ELF-1 (cell line): ENCODE results near the gene FREM3.
"Not testable (repeated sequence)": the region's sequence is repeated elsewhere in the genome, so short reads cannot be mapped to it uniquely, and the experiment has no call there.

ENCODE experiments used
- DNase-seq: peaks from one replicate; pipeline ENCODE4 v3.0.0-alpha.2; 2016; ENCODE audit warnings: low read depth, low spot score

FREM3 gene

DNA sequence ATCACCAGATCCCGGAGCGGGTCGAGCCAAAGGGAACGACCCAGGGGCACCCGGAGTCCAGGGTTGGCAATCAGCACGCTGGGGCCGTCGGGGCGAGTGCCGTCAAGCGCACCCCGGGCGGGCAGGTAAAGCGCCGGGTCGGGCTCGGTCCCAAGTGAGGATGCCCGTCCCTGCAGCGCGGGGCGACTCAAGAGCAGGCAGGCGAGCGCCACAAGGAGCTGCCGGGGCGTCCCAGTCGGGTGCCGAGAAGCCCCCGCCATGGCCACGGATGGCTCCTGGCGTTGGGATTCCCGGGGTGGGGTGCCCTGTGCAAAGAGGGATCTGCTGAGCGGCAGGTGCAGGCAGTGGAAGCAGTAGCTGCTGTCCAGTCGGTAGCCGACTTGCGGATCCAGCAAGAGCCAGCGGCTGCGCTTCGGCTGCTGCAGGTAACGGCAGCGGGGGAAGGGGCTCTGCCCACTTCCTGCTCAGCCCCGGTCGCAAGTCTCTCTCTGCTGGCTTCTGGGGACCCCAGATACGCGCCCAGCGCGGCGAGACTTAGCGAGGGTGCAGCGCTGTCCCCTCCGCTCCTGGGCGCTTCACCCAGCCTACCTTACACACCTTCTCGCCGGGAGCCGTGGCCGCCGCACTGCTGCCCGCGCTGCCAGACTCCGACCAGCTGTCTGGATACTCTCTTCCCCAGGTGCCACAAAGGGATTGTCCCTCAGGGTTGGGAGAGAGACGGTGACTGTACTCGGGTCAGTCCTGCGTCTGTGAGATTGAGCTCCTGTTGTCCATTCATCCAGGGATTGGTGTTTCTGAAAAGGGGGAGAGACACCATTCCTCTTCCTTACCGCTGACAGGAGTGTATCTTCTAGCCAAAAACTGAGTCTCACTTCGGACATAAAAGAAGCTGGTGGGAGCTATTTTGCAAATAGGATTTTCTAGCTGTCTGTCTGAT, at the start of gene FREM3:
TSS of gene FREM3 (minus strand) at position 260 of the 937 bp plus-strand sequence. CDS start at position 260, 0 bp downstream.
- DNase-seq, result peak; percentile 59

DNA sequence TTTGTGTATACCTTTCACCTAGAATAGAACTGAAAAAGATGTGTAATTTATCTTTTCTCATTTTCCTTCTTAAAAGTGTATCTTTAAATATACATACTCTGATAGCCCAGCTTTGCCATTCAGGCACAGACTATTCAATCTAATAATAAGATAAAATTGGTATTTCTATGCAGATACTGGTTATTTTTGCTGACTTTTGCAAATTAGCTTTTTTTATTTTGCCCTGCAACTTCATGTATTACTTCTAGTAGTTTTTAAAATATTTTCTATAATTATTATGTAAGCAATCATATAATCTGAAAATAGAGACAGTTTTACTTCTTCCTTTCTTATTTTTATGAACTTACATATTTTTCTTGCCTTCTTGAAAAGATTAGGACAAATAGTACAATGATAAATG, 45.4 kb upstream of the FREM3 start:
- DNase-seq, result no peak

DNA sequence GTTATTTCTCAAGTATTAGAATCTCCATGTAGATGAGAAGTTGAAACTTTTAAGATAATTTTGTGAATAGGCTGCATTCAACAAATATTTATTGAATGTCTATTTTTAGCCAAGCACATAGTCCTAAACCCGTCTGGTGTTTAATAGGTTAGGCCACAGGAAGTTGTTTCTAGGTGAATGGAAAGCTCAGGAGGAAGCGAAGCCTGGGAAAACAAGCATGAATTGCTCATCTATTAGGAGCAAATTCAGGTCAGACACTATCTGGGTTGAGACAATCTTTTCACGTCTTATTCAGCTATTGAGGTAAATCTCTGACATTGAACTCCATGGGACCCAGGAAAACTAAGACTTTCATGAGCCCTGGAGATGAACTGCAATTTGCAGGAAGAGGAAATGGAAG, 43.1 kb upstream of the FREM3 start:
- no peak for DNase-seq

DNA sequence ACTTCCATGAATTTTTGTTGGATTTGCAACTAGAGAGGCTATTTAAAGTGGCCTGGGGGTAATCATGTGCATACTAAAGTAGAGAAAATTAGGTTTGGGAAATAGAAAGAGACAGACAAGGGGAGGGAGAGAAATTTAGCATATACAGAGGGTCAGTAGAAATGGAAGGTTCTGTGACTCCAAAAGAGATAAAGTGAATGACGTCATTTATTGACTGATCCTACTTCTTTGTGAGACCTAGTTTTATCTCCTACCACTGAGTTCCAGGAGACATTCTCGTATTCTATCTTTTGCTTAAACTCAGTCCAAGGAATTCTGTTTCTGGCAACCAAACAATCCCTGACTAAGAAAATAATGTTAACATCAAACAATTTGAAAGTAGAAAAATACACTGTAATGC, 42.4 kb upstream of the FREM3 start:
- no peak for DNase-seq

DNA sequence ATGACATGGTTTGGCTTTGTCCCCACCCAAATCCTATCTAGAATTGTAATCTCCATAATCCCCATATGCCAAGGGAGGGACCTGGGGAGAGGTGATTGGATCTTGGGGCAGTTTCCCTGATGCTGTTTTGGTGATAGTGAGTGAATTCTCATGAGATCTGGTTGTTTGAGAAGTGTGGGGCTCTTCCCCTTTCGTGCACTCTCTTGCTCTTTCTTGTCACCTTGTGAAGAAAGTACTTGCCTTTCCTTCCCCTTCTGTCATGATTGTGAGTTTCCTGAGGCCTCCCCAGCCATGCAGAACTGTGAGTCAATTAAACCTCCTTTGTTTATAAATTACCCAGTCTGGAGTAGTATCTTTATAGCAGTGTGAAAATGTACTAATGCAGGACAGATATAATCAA, 36.4 kb upstream of the FREM3 start:
- DNase-seq, result no peak

DNA sequence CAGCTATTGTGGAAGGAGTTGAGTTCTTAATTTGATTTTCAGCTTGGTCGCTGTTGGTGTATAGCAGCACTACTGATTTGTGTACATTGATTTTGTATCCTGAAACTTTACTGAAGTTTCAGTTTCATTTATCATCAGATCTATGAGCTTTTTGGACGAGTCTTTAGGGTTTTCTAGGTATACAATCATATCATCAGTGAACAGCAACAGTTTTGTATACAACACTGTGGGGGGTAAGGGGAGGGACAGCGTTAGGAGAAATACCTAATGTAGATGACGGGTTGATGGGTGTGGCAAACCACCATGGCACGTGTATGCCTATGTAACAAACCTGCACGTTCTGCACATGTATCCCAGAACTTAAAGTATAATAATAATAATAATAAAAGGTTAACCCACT, 35.6 kb upstream of the FREM3 start:
- DNase-seq, result not testable (repeated sequence)

DNA sequence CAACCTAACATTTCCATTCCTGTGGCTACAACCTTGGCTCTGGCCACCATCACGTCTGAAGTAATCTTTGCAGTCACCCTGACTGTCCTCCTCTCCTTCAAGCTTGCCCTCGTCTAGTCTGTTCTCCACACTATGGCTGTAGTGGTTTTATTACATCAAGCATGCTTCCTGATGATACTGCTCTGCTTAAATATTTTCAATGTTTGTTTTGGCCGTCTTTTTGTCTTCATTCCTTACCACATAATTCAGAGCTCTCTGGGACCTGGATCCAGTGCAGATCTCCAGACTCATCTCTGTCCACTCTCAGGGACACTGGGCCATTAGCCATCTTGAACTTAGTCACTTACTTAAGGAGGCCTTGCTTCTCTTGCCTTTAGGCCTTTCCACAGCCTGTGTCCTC, 27.7 kb upstream of the FREM3 start:
- DNase-seq, result no peak

DNA sequence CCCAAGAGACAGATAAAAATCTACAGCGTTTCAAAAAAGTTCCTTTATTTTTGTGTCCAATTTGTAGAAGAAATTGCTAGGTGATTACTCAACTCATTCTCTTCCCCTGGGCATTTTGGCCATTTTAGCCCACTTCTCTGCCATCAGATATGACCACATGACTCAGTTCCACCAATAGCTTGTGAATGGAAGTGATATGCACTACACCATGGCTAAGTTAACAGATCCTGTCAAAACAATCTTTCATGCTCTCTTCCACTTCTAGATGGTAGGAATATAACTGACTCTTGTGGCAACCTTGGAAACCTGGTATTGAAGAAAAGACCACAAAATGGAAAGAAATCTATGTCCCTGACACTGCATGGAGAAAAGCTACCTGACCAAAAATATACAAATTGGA, 26.2 kb upstream of the FREM3 start:
- no peak for DNase-seq

DNA sequence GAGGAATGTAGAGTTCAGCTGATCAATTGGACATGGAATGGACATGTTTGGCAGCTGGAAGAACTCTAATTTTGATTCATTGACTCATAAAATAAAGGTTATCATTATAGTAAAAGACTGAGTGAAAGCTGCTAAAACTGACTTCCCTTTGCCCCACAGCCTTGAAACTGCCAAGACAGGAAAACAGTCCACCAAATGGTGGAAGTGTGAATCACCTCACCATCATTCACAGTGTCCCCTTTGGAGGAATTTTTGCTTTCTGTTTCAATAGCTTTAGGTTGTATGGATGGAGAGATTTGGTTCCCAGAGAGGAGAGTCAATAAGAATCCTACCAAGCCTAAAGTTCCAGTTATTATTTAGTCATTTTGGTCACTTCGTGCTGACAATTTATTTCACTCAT, 20.8 kb upstream of the FREM3 start:
- no peak for DNase-seq

DNA sequence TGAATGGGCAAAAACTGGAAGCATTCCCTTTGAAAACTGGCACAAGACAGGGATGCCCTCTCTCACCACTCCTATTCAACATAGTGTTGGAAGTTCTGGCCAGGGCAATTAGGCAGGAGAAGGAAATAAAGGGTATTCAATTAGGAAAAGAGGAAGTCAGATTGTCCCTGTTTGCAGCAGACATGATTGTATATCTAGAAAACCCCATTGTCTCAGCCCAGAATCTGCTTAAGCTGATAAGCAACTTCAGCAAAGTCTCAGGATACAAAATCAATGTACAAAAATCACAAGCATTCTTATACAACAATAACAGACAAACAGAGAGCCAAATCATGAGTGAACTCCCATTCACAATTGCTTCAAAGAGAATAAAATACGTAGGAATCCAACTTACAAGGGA, 18.3 kb upstream of the FREM3 start:
- not testable (repeated sequence) for DNase-seq

DNA sequence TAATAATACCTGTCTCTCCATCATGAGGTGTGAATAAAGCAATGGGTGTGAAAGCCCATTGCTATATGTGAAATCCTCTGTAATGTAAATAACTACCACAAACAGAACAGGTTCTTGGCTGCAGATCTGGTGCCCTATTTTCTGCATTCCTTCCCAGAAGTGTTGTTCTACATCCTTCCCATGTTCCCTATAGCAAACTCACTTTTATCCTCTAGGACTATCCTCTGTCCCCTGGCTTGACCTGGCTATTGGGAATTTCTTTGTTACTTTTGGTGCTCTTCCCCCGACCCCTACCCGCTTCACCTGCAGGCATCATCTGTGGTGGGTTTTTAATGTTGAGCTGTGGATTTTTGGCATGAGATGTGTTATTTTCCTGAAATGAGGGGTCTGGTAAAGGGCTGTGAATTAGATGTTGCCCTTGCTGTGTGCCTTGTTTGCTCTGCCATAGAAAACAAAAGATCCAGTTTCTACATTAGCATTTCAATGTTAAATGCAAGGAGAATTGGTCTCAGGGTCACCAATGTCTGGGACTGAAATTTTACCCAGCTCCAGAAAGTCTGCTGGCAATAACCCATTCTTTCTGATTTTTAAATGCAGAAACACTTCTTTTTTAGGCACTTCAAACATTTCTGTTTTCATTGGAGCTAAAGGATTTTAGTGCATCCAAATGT, 13.6 kb upstream of the FREM3 start:
- DNase-seq, result peak; percentile 10

DNA sequence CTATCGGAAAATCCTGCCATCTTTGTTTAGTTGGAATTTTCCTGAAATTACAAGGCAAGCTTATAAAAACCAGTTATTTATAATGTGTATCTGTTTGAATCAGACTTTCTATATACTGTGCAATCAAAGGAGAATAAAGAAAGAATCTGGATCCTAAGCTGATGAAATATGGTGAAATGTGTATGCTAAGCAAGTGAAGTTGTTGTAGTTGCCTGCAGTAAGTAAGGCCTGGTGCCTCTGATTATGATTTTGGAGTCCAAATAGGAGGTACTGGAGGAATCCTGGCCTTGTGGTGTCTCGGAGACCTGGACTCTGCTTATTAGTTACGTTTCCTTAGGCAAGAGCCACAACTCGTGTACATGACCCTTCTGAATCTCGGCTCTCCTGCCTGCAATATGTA, 13.1 kb upstream of the FREM3 start:
- no peak for DNase-seq

DNA sequence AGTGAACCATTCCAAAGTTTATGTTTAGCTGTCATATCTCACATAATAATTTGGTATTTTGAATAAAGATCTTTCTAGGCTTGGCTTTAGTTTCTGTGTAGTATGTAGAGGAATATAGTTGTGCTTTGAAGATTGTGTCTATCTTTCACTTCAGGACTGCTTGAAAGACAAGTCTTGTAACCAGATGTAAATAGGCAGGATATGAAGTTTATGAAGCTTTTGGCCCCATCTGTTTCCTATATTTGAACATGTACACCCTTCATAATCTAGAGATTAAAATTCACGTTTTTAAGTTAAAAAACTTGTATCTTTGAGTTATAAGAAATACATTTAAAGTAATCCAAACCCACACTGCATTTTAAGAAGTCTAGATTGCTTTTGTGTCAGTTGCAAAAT, 11.7 kb upstream of the FREM3 start:
- DNase-seq, result no peak

DNA sequence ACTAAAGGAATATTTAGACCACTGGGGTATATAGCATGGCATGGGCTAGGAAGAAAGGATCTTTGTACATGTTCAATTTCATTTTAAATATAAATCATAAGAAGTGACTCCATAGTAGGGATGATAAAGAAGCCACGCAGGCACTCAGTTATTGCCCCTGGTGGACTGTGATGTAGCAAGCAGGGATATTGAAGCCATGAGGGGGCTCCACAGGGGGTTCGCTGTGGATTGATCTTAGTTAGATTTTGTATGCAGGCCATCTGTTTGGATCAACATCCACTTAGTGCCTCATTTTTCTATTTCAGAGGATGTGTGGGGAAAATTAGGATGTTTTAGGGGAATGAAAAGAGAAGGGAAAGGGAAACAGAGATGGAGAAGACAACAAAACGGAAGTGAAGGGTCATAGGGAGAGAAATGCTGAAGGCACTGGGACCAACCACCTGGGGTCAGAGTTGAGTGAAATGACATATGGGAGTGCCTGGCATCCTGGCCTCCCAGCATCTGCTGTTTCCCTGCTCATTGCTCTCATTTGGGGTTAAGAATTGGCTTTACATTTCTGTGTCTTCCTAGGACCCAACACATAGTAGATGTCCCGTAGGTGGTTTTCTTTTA, 11.2 kb upstream of the FREM3 start:
- DNase-seq, result peak; percentile 9

DNA sequence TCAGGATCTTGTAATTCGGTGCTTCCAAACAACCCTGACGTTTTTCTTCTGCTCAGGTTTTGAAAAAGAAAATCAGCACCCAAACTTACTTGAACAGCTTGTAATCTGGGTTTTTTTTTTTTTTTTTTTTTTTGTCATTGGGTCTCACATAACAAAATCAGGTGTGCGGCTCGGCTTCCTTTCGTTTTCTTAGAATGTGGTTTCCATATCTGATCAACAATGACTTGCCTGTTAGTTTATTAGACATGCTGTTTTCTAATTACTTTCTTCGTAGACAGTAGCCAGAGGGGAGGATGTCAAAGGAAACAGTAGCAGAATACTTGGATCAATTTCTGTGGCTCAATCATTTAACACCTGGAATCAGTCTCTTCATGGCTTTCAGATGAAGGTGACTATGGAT, 890 bp upstream of the FREM3 start:
- DNase-seq, result no peak

DNA sequence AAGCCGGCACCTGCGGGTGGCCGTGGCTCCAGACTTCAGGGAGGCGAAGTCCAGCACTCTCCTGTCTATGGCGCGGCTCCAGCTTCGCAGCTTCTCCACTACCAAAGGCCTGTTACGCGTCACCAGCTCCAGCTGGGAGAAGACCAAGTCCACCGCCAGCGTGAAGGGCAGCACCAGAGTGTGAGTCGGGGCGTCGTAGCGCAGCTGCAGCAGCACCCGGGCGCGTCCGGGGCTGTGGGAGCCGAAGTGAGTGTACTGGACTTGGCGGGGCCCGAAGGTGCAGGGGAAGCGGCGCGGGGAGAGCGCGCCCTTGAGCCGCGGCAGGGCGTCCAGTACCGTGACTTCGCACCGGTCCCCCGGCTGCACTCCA, 444 bp downstream of the FREM3 start:
- peak; percentile 18 for DNase-seq

DNA sequence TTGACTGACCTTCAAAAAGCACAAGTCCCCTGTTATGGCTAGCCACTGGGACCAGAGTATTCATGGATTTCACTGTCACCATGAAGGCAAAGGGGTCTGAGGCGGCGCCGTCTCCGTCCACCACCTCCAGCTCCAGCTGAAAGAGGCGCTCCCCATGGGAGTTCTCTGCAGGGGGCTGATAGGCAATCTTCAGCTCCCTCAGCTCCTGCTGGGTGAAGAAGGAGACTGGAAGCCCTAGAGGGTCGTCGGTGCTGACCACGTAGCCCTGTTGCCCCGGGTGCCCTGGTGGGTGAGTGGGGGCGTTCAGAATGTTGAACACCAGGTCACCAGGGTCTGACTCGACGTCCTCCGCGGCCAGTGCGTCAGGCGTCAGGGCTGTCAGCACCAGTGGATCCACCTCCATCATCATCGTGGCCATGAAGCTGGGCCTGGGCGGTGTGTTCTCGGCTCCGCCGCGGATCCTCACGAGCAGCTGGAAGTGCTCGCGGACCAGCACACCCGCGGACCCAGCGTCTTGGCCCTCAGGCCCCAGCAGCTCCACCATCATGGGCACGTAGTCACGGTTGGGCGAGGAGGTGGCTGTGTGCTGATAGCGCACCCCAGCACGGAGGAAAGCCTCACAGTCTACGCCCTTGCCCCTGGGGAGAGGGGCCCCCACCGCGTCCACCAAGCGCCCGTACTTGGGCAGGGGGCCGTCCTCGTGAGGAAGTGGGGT, 987 bp downstream of the FREM3 start:
- no peak for DNase-seq

DNA sequence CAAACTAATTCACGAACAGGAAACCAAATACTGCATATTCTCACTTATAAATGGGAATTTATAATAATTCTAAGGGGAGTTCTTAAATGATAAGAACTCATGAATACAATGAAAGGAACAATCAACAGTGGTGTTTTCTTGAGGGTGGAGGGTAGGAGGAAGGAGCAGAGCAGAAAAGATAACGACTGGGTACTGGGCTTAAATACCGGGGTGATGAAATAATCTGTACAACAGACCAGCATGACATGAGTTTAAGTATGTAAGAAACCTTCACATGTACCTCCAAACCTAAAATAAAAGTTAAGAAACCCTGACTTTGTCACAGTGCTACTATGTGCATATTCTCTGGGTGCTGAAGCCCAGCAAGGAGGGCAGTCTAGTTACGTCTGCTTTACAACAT, 6.6 kb downstream of the FREM3 start:
- DNase-seq, result no peak

DNA sequence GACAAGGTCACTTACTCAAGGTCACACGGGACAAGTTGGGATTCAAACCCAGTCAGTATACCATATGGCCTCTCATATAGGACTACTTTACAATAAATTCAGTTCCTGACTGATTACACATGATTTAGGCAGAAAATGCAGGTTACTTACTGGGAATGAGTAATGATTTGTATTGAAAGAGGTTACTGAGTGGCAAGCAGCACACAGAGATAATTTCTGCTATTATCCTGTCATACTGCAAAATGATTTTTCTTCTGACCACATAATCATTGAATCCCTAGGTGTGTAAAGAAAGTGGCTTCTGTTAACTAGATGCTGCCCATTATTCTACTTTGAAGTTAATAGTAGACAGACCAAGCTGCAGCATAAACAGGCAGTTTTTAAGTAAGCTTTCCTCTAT, 8.2 kb downstream of the FREM3 start:
- DNase-seq, result no peak

DNA sequence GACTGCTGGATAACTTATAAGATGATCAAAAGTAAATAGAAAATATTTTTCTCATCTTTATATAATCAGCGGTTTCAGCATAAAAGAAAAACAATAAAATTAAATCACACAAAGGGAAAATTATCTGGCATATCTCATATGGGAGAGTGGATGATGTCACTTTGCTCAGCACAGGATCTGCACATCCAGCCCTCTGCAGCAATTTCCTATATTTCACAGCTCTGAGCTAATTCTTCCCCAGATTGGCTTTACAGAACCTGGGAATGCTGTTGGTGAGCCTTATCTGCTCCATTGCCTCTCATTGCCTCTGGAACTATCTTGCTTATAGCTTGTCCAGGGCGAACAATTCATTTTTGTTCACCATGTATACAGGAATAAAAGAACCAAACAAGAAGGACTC, 21.0 kb downstream of the FREM3 start:
- no peak for DNase-seq

DNA sequence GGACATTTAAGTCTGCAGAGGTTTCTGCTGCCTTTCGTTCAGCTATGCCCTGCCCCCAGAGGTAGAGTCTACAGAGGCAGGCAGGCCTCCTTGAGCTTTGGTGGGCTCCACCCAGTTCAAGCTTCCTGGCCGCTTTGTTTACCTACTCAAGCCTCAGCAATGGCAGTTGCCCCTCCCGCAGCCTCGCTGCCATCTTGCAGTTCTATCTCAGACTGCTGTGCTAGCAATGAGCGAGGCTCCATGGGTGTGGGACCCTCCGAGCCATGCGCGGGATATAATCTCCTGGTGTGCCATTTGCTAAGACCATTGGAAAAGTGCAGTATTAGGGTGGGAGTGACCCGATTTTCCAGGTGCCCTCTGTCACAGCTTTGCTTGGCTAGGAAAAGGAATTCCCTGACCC, 26.8 kb downstream of the FREM3 start:
- not testable (repeated sequence) for DNase-seq

DNA sequence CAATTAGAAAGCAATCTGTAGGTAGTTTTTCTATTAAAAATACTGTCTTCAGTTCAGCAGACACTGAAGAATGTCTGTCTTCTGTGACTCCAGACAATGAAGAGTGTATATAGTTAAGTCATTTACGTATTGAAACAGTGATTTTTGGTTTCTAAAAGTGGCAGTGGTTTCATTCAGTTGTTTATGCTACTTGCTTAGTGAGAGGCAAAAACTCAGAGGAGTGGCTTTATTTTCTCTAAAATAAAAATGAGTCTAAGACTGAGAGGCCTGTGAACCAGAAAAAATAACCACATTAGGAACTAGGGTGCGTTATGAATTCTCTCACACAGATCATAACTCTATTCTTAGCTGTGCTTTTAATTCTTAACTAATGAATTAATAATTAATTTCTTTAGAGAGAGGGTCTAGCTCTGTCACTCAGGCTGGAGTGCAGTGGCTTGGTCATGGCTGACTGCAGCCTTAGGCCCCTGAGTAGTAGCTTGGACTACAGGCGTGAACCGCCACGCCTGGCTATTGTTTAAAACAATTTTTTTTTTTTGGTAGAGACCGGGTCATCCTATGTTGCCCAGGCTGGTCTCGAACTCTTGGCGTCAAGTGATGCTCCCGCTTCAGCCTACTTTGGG, 31.4 kb downstream of the FREM3 start:
- no peak for DNase-seq
